HCEC 1CT (cell line): ENCODE data around the gene TFCP2L1.

Experiments
- DNase-seq: peaks from one replicate; pipeline ENCODE4 v3.0.0-alpha.2; 2017

The TFCP2L1 gene

GRCh38 chr2:121212661-121213325, 72.2 kb downstream of the TFCP2L1 start:
- DNase-seq = no peak

GRCh38 chr2:121211689-121212151, 73.3 kb downstream of the TFCP2L1 start:
- no peak for DNase-seq

- DNase-seq = no peak
These were observed 73.8 kb downstream of the TFCP2L1 start for GRCh38 chr2:121211251-121211650.

DNA sequence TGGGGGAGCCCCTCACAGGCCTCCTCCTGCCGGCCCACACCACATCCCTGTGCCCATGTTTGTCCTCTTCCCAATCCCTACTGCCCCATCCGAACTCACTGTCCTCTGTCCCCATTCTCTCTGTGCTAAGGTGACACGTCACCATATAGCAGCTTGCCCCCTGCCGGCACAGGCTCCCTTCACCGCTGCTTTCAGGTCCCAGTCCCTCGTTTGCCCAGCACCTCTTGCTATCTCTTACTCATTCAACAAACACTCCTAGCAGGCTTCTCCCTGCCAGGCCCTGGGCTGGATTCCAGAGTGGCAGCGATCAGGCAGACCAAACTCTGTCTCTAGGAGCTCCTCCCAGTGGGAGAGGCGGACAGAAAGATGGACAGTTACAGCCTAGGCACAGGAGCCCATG, 74.3 kb downstream of the TFCP2L1 start:
- no peak for DNase-seq

- no peak for DNase-seq
These were observed 75.9 kb downstream of the TFCP2L1 start for GRCh38 chr2:121209014-121209610.

DNA sequence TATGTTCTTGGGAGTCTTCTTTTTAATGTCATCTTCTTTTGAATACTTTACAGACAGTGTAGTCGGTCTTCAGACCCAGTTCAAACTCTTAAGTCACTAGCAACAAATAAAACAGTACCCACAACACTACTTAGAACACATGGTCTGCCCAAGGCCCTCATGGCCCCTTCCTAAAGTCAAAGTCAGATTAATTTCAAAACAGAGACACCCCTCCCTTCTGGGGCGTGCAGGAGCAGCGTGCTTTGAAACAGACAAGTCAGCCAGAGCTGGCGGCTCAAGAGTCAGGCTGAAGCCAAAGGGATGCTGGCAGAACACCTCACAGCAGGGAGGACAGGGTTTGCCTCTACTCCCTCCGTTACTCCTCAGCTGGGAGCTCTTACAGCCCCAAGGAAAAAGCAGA, 77.5 kb downstream of the TFCP2L1 start:
- no peak for DNase-seq

GRCh38 chr2:121205321-121205942, 79.6 kb downstream of the TFCP2L1 start:
- no peak for DNase-seq

DNA sequence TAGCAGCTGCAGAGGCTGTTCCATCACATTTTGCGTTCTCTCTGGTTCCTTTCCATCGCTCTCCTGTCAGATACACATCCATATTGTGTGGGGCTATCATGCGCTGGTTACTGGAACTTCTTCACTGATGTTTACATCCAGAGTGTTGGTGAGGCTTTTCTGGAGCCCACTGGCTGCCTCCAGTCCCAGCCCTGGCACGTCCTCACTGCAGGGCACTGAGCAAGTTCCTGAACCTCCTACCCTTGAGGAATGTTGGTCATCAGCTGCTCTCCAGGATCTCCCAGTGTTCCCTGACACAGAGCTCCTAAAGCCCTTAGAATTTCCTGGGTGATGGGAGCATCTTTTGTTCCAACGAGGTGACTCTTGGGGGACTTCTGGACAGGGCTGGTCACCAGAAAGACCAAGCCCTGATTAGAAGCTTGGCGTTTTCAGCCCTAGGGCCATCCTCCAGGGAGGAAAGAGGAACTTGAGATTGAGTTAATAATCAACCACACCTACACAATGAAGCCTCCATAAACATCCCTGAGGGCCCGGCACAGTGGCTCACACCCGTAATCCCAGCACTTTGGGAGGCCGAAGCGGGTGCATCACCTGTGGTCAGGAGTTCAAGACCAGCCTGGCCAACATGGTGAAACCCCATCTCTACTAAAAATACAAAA, 81.3 kb downstream of the TFCP2L1 start:
- DNase-seq = no peak

GRCh38 chr2:121202541-121203310, 82.3 kb downstream of the TFCP2L1 start:
- no peak for DNase-seq

DNA sequence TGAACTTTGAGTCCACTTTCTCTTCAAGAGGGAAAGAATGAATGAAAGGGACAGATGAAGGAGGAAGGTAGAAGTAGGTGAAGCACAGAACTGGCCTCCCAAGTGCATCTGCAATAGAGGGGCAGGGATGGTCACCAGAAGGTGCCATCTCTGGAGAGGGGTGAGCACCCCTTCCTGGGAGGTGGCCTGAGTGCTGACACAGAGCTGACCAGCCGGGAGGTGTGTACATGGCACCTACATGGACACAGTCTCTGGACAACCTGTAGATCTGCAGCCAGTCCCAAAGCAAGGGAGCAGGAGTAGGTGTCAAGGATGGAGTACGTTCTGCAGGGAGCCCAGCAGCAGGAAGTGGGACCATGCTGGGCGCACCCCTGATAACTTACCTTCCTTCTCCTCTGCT, 83.2 kb downstream of the TFCP2L1 start:
- DNase-seq = no peak

GRCh38 chr2:121200419-121201315, 84.3 kb downstream of the TFCP2L1 start:
- no peak for DNase-seq

GRCh38 chr2:121200011-121200347, 85.0 kb downstream of the TFCP2L1 start:
- DNase-seq = no peak

DNA sequence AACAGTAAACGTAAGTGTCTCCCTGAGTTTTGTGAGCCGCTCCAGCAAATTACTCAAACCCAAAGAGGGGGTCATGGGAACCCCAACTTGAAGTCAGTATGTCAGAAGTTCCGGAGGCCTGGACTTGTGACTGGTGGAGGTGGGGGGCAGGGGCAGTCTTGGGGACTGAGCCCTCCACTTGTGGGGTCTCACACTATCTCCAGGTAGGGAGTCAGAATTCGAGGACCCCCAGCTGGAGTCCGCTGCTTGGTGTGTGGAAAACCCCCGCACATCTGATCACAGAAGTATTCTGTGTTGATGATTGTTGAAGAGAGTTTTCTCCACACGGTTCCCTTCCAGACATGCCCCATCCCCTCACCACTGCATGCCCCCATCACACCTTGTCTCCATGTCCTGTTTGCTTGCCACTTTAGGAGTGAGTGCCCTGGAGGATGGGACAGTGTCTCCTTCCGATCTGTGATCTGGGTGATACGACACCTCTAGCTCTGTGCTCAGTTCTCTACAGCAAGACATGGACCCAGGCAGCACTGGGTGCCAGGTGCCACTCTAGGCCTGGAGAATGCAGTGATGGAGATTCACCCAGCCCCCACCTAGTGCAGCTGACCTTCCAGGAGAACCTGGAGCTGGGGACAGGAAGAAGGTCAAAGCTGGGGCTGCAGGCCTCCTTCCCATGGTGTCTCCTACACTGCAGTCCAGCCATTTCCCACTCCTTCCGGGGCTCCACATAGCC, 85.6 kb downstream of the TFCP2L1 start:
- no peak for DNase-seq

DNA sequence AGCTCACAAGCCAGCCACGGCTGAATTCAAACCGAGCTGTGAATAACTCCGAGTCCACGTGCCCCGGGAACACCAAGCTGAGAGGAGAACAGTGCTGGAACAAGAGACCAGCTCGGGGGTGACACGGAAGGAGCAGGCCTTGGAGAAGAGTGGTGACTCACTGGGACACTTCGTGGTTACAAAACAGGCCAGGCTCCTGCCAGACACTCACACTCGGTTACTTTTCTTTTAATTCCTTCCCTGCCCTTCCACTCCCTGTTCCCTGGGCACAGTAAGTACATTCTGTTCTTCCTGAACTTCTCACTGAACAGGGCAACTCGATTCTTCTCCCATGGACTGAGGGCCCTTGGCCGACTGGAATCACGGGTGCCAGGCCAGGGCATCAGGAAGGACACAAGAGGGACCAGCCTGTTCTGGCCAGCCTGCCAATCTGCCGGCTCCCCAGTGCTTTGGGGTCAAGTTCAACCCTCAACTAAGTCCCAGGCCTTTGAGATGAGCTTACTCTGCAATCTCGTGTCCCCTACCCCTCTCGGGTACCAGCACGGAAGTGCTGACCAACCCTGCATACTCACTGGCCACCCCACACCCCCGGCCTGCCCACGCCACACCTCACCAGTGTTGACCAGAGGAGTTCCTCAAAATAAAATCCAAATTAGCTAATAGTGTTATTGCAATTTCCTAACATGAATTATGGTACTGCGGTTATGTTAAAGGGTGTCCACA, 87.5 kb downstream of the TFCP2L1 start:
- peak; percentile 46 for DNase-seq

GRCh38 chr2:121196849-121197155, 88.2 kb downstream of the TFCP2L1 start:
- DNase-seq = no peak

DNA sequence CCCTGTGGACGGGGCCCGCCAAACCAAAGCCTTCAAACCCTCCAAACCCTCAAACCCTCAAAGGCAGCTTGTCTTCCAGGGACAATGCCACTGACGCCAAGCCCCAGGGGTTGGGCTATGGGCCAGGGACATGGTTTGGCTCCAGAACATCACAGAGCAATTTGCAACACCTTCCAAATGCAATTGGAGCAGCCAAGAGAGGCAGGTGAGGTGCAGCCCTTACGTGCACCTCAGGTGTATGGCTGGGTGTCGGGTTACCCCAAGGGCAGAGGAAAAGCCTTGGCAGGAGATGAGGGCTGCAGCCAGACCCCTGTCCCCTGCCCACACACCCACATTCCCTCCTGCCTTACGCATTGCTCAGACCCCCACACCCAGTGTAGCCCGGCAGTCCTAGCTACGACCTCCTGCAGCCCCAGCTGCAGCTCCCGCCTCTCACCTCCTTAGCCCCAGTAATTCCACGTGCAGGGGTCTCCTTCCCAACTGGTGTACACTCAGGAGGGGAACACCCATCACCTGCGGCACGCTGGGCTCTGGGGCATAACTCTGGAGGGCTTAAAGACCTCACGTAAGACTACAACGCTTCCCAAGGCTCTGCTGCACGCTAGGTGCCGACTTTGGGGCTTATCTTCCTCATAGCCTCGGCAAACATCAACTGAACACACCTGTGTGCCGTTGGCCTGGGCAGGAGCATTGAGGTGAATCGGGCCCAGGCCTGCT, 88.7 kb downstream of the TFCP2L1 start:
- no peak for DNase-seq

GRCh38 chr2:121195036-121195435, 90.0 kb downstream of the TFCP2L1 start:
- no peak for DNase-seq

GRCh38 chr2:121194626-121195025, 90.4 kb downstream of the TFCP2L1 start:
- no peak for DNase-seq

DNA sequence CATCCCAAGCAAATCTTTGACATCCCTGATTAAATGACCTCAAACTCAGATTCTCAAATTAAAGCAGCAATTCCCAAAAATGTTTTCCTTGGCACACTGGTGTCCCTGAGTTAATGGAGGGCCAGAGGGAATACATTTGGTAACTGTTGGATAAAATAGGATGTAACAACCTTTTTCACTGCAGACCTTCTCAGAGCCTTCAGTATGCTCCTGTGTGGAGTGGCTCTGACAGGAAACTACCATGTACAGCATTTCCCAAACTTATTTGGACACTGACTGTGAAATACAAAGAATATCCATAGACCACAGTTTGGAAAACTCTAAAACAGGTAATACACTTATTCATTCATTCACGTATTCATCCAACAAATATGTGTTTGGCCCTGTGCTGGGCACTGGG, 91.8 kb downstream of the TFCP2L1 start:
- no peak for DNase-seq

DNA sequence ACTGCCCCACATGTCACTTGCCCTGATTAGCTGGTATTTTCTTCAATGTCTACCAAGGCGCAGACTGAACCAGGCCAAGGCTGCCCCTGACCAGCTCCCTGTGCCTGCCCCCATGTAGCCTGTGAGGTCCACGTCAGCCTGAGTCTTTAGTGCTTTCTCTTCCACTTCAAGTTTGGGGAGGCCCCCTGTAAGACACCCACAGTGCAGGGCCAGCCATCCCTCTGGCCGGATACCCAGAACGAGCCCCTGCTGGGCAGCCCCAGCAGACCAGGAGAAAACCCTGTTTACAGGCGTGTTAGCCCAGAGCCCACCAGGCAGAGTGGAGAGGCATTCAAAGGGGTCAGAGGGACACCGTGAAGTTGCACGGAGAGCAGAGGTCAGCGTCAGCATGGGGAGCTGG, 92.4 kb downstream of the TFCP2L1 start:
- no peak for DNase-seq
